ENCODE measurements around the gene XRCC4.

XRCC4 gene

DNA sequence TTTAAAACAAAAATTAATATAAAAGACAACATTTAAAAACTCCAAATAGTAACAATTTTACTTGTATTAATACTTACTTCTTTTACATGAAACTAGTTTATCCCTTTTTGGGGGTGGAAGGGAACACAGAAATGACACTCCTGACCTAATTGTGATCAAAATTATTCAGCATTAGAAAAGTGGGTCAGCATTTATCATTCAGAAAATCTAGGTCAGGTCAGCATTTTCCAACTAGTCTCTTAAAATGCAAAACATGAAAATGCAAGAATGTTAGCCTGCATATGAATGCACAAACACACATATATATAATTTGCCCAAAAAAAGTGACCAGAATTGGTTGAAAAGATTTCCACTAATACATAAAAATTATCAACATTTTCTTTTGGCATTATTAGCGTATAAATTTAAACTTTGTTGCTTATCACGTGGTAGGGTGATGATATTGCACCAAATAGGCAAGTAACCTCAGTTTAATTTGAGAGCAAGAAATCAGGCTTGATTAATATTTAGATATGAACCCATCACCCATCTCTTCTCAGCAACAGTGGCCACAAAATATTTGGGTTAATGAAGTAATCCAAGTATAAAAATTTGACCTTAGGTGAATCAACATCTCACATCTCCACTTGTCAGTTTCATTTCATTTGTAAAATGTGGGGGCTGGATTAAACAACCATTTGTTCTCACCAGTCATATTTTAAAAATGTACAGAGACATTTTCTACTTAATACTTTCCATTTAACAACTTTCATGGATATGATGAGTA, 5.9 kb upstream of the XRCC4 start:
- DNase-seq: no peak

GRCh38 chr5:83072966-83073365, 4.4 kb upstream of the XRCC4 start:
- DNase-seq: peak; percentile 26

DNA sequence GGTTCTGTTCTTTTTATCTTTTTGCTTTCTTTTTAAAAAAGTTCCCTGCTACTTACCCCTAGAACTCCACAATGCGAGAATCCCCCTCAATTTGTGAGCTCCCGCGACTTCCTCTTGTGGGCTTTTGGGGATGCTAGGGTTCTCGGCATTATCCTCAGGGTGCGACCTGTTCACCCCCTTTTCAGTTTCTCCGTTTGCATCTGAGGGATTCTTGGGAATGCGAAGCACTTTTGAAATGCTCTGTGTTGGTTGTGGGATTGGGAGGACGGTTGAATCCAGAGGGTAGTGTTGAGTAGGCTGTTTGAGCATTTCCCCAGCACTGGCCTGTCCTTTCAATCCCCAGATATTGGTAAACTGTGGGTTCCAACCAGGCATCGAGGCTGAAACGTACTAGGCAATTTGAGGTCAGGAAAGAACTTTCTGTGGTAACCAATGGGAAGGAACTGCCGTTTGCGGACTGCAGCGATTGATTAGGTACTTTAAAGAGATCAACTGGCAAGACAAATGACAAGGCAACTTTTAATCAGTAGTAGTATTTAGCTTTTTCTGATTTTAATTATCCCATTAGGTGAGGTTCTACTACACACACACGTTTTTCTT, 415 bp downstream of the XRCC4 start:
- DNase-seq: peak; percentile 45

GRCh38 chr5:83082750-83083149, 5.4 kb downstream of the XRCC4 start:
- DNase-seq: no peak

DNA sequence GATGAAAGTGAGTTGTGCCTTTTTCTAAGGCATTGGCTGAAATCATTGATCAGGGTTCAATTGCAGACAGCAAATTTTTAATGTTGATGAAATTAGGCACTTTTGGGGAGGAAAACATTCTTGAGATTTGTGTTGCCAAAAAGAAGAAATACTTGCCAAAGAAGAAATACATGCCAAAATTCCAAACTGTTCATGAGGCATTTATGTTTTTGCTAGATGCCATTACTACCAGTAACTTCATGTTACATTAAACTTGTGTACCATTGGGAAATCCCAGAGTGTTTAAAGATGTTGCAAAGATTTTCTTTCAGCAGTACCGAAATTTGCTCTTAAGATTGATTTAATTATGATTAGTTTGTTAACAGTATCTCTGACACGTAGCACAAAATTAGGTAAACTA, 7.0 kb downstream of the XRCC4 start:
- DNase-seq: no peak

GRCh38 chr5:83085106-83085505, 7.8 kb downstream of the XRCC4 start:
- DNase-seq: no peak

GRCh38 chr5:83090169-83090568, 12.8 kb downstream of the XRCC4 start:
- no peak for DNase-seq

DNA sequence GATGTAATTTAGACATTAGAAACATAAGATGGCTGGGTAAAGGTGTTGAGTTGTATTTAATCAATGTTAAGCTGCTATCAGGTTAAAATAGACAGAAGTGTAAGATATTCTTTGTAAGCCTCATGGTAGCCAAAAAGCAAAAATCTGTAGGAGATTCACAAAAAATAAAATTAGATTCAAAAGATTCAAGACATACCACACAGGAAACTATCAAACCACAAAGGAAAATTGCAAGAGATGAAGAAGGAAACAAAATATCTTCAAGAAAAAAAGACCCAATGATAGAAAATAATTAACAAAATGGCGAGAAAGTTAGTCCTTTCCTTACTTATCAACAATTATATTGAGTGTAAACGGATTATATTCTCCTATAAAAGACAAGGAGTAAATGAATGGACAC, 15.3 kb downstream of the XRCC4 start:
- DNase-seq: no peak

GRCh38 chr5:83093692-83094091, 16.3 kb downstream of the XRCC4 start:
- DNase-seq: no peak

DNA sequence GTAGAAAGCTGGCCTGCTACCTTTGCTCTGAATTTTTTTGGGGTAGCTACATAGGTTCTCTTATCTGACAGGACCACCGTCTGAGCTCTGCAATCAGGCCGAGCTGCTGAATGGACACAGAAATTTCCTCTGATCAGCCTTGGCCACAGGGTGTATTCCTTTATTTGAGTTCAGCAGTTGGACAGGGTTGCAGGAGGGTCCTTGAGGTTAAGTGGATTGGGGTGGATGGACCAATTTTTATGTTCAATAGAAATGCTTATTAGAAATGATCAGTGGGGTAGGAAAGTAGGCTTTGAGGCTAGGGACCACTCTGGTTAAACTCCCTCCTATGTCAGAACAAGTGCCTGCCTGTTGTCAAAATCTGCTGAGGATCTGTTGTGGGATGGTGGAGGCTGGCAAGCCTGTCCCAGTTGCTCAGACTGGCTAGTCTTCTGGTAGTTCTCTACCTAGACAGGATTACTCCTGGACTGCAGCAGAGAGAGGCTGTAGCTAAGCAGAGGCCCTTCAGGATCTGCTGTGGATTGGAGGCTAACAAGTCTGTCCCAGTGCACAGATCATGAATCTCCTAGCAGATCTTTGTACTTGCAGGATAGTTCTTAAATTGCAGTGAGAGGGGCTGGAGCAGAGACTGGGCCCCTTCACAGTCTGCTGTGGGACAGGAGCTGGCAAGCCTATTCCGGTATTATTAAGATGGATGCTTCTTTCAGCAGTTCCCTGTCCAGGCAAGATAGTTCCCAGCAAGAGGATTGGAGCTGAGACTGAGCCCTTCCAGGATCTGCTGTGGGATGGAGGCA, 18.0 kb downstream of the XRCC4 start:
- no peak for DNase-seq

GRCh38 chr5:83095957-83096539, 18.7 kb downstream of the XRCC4 start:
- DNase-seq: peak; percentile 1

DNA sequence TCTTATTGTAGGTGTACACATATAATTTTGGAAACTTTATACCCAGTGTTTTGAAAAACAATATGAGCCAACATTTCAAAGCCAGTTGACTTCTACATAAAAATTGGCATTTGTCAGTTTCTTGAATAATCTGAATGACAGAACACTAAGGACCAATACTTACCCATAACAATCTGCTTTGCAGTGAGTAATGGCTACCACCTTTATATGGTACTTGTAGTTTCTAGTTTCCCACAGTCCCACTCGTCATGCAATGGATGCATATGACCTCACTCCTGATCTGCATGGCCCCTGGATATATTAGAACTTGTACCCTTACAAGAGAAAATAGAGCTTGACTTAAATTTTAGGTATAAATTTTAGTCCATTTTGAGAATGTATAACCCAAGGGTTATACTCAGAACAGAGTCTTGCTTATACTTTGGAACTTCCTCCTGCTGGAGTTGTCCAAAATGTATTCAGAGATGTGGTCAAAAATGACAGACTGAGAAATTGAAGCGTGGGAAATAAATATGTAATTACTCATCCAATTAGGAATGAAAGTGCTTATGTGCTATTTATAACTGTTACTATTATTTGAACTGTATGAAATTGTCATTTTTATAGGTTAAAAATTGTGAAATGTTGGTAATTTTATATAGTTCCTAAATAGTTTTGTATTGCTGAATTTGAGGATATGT, 19.5 kb downstream of the XRCC4 start:
- peak; percentile 17 for DNase-seq

DNA sequence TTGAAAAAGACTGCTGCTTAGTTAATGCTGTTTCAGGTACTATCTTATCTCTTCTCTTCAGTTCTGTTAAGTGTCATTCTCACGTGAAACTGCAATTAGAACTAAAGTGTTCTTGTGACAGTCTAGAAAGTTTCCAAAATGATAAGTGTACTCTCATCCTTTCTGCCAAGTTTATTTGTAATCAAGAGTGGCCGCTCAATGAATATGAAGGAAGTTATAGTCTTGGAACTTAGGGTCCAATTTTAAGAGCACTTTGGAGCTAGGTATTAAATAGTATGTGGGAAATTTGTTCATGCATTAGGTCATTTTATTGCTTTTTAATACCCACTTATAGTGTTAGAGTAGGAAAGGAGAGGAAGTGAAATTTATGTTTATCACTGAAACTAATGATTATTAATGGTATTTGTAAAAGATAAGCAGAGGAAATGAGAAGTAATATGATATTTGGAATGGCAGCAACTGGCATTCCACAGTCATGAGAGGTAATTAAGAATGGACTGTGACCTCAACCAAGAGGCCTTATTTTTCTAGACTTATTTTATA, 20.4 kb downstream of the XRCC4 start:
- no peak for DNase-seq

DNA sequence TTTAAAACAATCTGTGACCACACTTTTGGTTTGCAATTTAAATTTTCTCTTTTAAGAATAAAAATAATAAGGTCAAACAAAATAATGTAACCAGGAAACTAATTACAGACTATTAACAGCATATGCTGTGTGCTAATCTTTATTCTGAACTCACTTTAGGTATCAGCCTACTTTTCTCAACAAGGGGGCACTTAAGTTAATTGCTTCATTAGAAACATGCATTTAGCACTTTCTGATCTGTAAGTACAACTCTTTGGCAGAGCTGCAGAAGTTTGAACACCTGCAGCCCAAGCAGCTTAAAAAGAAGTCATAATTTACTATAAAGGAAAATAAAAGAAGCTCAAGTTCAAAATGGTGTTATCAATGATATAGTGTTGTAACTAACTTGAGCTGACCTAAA, 21.7 kb downstream of the XRCC4 start:
- no peak for DNase-seq

GRCh38 chr5:83099445-83099844, 22.1 kb downstream of the XRCC4 start:
- DNase-seq: no peak

DNA sequence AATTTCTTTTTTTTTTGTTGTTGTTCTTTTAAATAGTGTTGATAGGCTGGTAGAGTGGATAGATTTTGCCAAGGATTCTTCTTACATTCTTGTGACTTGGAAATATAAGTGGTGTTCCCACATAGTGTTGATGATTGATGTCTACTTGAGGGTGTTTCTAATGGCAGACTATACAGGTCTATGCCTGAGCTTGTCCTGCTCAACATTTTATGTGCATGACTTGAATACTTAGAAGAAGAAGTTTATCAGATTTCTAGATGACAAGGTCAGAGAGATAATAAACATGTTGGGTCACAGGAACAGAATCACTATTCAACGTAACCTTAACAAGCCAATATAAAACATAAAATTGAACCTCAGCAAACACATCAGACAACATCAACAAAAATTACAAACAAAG, 24.2 kb downstream of the XRCC4 start:
- DNase-seq: no peak

- DNase-seq: no peak
Observed at GRCh38 chr5:83102364-83102980, 25.1 kb downstream of the XRCC4 start.

DNA sequence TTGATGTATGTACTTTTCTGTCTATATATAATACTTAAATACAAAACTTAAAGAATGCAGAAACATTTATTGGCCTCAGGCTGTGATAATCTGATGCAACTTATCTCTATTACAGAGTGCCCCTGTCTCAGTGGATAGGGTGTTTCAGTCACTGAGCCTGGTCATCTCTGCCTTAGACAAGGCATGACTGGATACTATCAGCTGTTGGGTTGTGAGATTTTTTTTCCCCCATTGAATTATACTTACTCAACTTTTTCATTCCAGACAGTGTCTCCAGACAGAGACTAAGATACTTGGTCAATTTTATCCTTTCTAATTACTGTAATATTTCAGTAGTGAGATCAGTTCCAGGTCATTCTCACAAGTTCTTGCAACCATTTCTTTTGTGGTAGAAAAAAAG, 26.7 kb downstream of the XRCC4 start:
- DNase-seq: no peak

DNA sequence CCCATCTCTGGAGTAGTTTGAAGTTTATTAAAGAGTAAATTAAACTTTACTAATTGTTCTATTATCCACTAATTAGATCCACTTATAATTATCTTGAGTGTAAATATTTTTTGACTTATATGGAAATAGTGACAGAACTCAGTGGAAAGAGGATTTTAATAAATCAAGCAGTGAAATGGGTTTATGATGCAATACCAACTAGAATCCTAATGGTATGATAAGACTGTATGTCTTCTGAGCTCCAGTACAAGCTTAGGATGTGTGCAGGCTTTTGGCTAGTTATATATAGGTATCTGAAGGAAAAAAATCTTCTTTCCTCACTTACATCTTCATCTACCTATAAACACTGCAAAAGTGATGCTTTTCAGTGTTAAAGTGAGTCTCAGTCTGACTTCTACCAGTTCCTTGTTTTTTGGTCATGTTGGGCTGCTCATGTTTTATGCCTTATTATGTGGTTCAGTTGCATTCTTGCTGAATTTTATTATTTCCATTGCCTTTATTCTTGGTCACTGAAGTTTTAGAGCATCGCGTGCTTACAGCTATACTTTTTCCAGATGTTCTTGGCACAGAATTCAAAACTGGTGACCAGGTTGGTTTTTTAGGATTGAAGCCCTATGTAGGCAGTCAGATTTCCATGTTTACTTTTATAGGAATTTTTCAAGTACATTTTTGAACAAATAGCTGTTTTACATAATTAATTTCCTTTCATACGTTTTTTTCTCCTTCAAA, 30.5 kb downstream of the XRCC4 start:
- no peak for DNase-seq

DNA sequence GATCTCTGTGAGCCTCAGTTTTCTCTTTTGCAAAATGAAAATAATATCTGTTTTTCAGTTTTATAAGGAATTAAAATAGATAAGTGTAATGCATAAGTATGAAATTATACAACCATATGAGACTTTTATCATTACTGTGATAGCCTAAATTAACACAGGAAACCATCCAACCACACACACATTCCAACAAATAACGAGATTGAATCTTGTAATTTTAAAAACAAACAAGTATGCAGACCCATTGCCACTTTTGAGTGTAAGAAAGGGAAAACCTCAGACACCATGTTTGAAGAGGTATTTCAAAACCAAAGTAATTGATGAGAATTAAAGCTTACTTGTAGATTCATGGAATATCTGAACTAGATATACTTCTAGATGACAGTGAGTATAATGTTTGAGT, 32.0 kb downstream of the XRCC4 start:
- no peak for DNase-seq

DNA sequence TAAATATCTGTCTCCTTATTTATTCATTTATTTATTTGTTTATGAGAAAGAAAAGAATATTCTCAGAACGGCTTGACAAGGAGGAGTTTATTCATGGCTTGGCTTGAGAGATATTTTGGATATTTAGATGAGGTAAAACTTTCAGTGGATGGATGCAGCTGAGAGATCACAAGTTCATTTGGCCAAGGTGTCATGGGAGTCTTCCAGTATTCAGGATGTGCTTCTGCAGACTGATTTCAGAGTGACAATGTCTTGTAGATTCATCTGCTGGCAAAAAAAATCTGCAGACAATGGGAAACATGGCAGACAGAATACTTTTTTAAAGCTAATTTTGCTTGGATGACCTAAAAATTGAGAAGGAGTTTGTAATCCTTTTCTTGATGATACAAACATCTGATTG, 38.5 kb downstream of the XRCC4 start:
- DNase-seq: no peak

DNA sequence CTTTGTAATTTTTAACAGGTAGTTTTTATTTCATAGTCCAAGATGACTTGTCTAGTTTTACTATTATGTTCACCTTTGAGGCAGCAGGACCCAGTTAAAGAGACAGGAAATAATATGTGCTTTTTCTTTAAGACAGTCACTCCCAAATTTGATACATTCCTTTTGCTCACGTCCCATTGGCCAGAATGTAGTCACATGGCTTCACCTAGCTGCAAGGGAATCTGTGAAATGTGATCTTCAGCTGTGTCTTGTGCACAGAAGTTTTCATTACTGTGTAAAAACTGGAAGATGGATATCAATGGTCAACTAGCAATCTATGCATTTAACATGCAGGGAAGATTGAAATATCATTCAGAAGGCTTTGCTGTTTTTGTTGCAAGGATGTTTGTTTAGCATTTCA, 41.1 kb downstream of the XRCC4 start:
- DNase-seq: no peak
